Mesendoderm (in vitro differentiated cells): ENCODE measurements around the gene SEMA3C.

Experiments used
- DNase-seq: peaks from one replicate; pipeline ENCODE4 v3.0.0; 2013
- H2AK5ac ChIP-seq: 2 replicates; pipeline ENCODE4 v1.6.1; 2013; ENCODE audit warnings: low read length, inconsistent platforms
- H2BK120ac ChIP-seq: 2 replicates; pipeline ENCODE4 v1.6.1; 2013; ENCODE audit warnings: low read depth, mild to moderate bottlenecking, low read length, moderate library complexity, mixed read lengths
- H2BK15ac ChIP-seq: replicated peaks from 2 replicates; pipeline ENCODE4 v1.6.1; 2013; ENCODE audit warnings: low read depth, mild to moderate bottlenecking, moderate library complexity
- H2BK5ac ChIP-seq: 2 replicates; pipeline ENCODE4 v1.6.1; 2013; ENCODE audit warnings: low read length, inconsistent platforms
- H3K18ac ChIP-seq: 2 replicates; pipeline ENCODE4 v1.6.1; 2013; ENCODE audit warnings: mild to moderate bottlenecking, low read length, mixed read lengths
- H3K23ac ChIP-seq: one replicate; pipeline ENCODE4 v1.6.1; 2013; ENCODE audit warnings: low read length
- H3K27ac ChIP-seq: 2 replicates; pipeline ENCODE4 v1.5.1; 2013; ENCODE audit warnings: low read depth, mild to moderate bottlenecking, inconsistent platforms, low read length, moderate library complexity
- H3K27me3 ChIP-seq: 2 replicates; pipeline ENCODE4 v1.6.1; 2013; ENCODE audit warnings: low read length, control low read depth, mild to moderate bottlenecking, inconsistent platforms; ENCODE audit not compliant: insufficient read depth, poor library complexity
- H3K36me3 ChIP-seq: 2 replicates; pipeline ENCODE4 v1.6.1; 2013; ENCODE audit warnings: low read length, inconsistent platforms; ENCODE audit not compliant: control insufficient read depth, insufficient read depth
- H3K4ac ChIP-seq: one replicate; pipeline ENCODE4 v1.6.1; 2013; ENCODE audit warnings: low read depth, mild to moderate bottlenecking, low read length, moderate library complexity
- H3K4me1 ChIP-seq: 2 replicates; pipeline ENCODE4 v1.6.1; 2013; ENCODE audit warnings: low read depth, low read length, inconsistent platforms; ENCODE audit not compliant: control insufficient read depth
- H3K4me2 ChIP-seq: 2 replicates; pipeline ENCODE4 v1.6.1; 2013; ENCODE audit warnings: low read length
- H3K4me3 ChIP-seq: 2 replicates; pipeline ENCODE4 v1.5.1; 2013; ENCODE audit warnings: mild to moderate bottlenecking, low read length
- H3K56ac ChIP-seq: one replicate; pipeline ENCODE4 v1.6.1; 2013; ENCODE audit warnings: low read length
- H3K79me1 ChIP-seq: 2 replicates; pipeline ENCODE4 v1.6.1; 2013; ENCODE audit warnings: low read length, inconsistent platforms
- H3K79me2 ChIP-seq: 2 replicates; pipeline ENCODE4 v1.6.1; 2013; ENCODE audit warnings: mild to moderate bottlenecking, low read length; ENCODE audit not compliant: control insufficient read depth, insufficient read depth
- H3K9ac ChIP-seq: 2 replicates; pipeline ENCODE4 v1.6.1; 2013; ENCODE audit warnings: low read length, inconsistent platforms
- H4K5ac ChIP-seq: one replicate; pipeline ENCODE4 v1.6.1; 2013; ENCODE audit warnings: low read length
- H4K8ac ChIP-seq: one replicate; pipeline ENCODE4 v1.6.1; 2013; ENCODE audit warnings: low read depth, mild to moderate bottlenecking, control low read depth, low read length, moderate library complexity
- WGBS: extraction: QIAGEN DNeasy Blood & Tissue Kit; methylation state at CpG from one replicate; pipeline ENCODE4 v1.1.7; 2013; ENCODE audit warnings: low lambda C conversion rate, missing lambda C conversion rate; ENCODE audit not compliant: insufficient coverage; ENCODE audit errors: extremely low coverage; 5-methylcytosine and 5-hydroxymethylcytosine counted together

SEMA3C gene

GRCh38 chr7:80902019-80902418 lies 16.8 kb downstream of the SEMA3C start:
- no peaks in the 10 kb centered on the region for H3K27me3 ChIP-seq
- no peak overlapping the region for H3K4me3 ChIP-seq
- no peaks in the 10 kb centered on the region for H3K79me1 ChIP-seq
- no peak overlapping the region for H3K4ac ChIP-seq
- no peak overlapping the region for H4K8ac ChIP-seq
- no peak overlapping the region for H4K5ac ChIP-seq
- no peak overlapping the region for H3K27ac ChIP-seq
- H2BK15ac ChIP-seq: no peak overlapping the region
- no peak overlapping the region for H2BK120ac ChIP-seq
- no peak overlapping the region for H3K4me2 ChIP-seq
- no peak overlapping the region for H3K23ac ChIP-seq
- no peak overlapping the region for H2AK5ac ChIP-seq
- no peak for DNase-seq
- no CpG with 5 or more reads among the region's 1 CpG for WGBS
- H3K18ac ChIP-seq: no peak overlapping the region
- no peaks in the 10 kb centered on the region for H3K36me3 ChIP-seq
- H3K4me1 ChIP-seq: no peaks in the 10 kb centered on the region
- H3K9ac ChIP-seq: no peak overlapping the region
- no peak overlapping the region for H3K56ac ChIP-seq
- no peaks in the 10 kb centered on the region for H3K79me2 ChIP-seq
- H2BK5ac ChIP-seq: no peak overlapping the region

GRCh38 chr7:80900583-80901576 lies 18.0 kb downstream of the SEMA3C start:
- WGBS: no CpG with 5 or more reads among the region's 4 CpGs
- Histone ChIP-seq H2AK5ac (no peak overlapping the region), H4K5ac (no peak overlapping the region), H3K79me2 (no peaks in the 10 kb centered on the region), H3K4ac (no peak overlapping the region), H3K18ac (no peak overlapping the region), H3K56ac (no peak overlapping the region), H2BK120ac (no peak overlapping the region), H3K27me3 (no peaks in the 10 kb centered on the region), H3K9ac (no peak overlapping the region), H2BK15ac (no peak overlapping the region), H2BK5ac (no peak overlapping the region), H3K27ac (no peak overlapping the region), H3K36me3 (no peaks in the 10 kb centered on the region), H3K79me1 (no peaks in the 10 kb centered on the region), H3K4me1 (no peaks in the 10 kb centered on the region), H3K23ac (no peak overlapping the region), H3K4me2 (no peak overlapping the region), H3K4me3 (no peak overlapping the region), H4K8ac (no peak overlapping the region)
- no peak for DNase-seq

GRCh38 chr7:80896906-80897598 lies 21.8 kb downstream of the SEMA3C start:
- no peak for DNase-seq

GRCh38 chr7:80895056-80895455 lies 23.8 kb downstream of the SEMA3C start:
- H3K18ac ChIP-seq: no peak overlapping the region
- no peaks in the 10 kb centered on the region for H3K4me1 ChIP-seq
- H3K27ac ChIP-seq: no peak overlapping the region
- no peak overlapping the region for H2BK120ac ChIP-seq
- H3K4me2 ChIP-seq: no peak overlapping the region
- no peak overlapping the region for H3K23ac ChIP-seq
- H2AK5ac ChIP-seq: no peak overlapping the region
- no peaks in the 10 kb centered on the region for H3K27me3 ChIP-seq
- H4K8ac ChIP-seq: peak overlapping the region; percentile 56
- H3K79me2 ChIP-seq: no peaks in the 10 kb centered on the region
- WGBS: no CpG with 5 or more reads among the region's 4 CpGs
- no peak overlapping the region for H4K5ac ChIP-seq
- no peaks in the 10 kb centered on the region for H3K36me3 ChIP-seq
- no peaks in the 10 kb centered on the region for H3K79me1 ChIP-seq
- no peak overlapping the region for H3K56ac ChIP-seq
- H3K4ac ChIP-seq: no peak overlapping the region
- no peak overlapping the region for H3K9ac ChIP-seq
- no peak for DNase-seq
- H2BK15ac ChIP-seq: no peak overlapping the region
- no peak overlapping the region for H2BK5ac ChIP-seq
- H3K4me3 ChIP-seq: no peak overlapping the region

More at GRCh38 chr7:80896906-80897598, 21.8 kb downstream of the SEMA3C start:
- no CpG with 5 or more reads among the region's 7 CpGs for WGBS
- Histone ChIP-seq H3K79me2 (no peaks in the 10 kb centered on the region), H3K27me3 (no peaks in the 10 kb centered on the region), H2AK5ac (no peak overlapping the region), H3K4me3 (no peak overlapping the region), H3K79me1 (no peaks in the 10 kb centered on the region), H3K36me3 (no peaks in the 10 kb centered on the region), H3K18ac (no peak overlapping the region), H4K8ac (no peak overlapping the region), H2BK15ac (no peak overlapping the region), H3K4ac (no peak overlapping the region), H3K27ac (no peak overlapping the region), H3K23ac (no peak overlapping the region), H3K9ac (no peak overlapping the region), H2BK5ac (no peak overlapping the region), H3K4me1 (no peaks in the 10 kb centered on the region), H4K5ac (no peak overlapping the region), H3K56ac (no peak overlapping the region), H3K4me2 (no peak overlapping the region), H2BK120ac (no peak overlapping the region)

GRCh38 chr7:80891259-80891544 lies 27.6 kb downstream of the SEMA3C start:
- H2BK5ac ChIP-seq: no peak overlapping the region
- H3K27ac ChIP-seq: no peak overlapping the region
- H3K18ac ChIP-seq: no peak overlapping the region
- no CpG with 5 or more reads among the region's 3 CpGs for WGBS
- H3K4ac ChIP-seq: no peak overlapping the region
- H3K27me3 ChIP-seq: no peaks in the 10 kb centered on the region
- no peaks in the 10 kb centered on the region for H3K79me1 ChIP-seq
- H2AK5ac ChIP-seq: no peak overlapping the region
- no peak overlapping the region for H2BK15ac ChIP-seq
- no peaks in the 10 kb centered on the region for H3K36me3 ChIP-seq
- H3K56ac ChIP-seq: no peak overlapping the region
- H2BK120ac ChIP-seq: no peak overlapping the region
- H3K4me3 ChIP-seq: no peak overlapping the region
- no peak overlapping the region for H3K23ac ChIP-seq
- no peaks in the 10 kb centered on the region for H3K79me2 ChIP-seq
- no peak overlapping the region for H4K8ac ChIP-seq
- H3K4me1 ChIP-seq: no peaks in the 10 kb centered on the region
- DNase-seq: no peak
- H3K9ac ChIP-seq: no peak overlapping the region
- H3K4me2 ChIP-seq: no peak overlapping the region
- no peak overlapping the region for H4K5ac ChIP-seq
